Breast epithelium (tissue), 3 donors: Measurements from ENCODE around the gene CNTNAP2.

Source experiments
- CTCF ChIP-seq, 3 donors: fragments of 450-650 bp; IDR thresholded peaks; one replicate each; pipeline ENCODE4 v1.5.1; 2016 to 2017; ENCODE audit warnings: antibody characterized with exemption in 3 of 3, mild to moderate bottlenecking in 3 of 3, moderate library complexity in 3 of 3
- POLR2A ChIP-seq: fragments of 450-650 bp; IDR thresholded peaks from one replicate; pipeline ENCODE4 v1.6.1; 2016; ENCODE audit warnings: antibody characterized with exemption, mild to moderate bottlenecking, moderate library complexity

- TF ChIP-seq POLR2A: no peak
- TF ChIP-seq CTCF (IDR thresholded peaks at IDR 0.05): no peak
These were observed 1824.8 kb downstream of the CNTNAP2 start for GRCh38 chr7:147941381-147941780.
